CD4-positive, alpha-beta T cell (primary cell): ENCODE results near the gene TC2N. TPM values are rescaled to one million over a fixed set of nuclear protein-coding genes. Genes with fewer than 3 reads are reported as not detected.

Source experiments
- ATAC-seq: fragments of 200-7000 bp; cut with Tn5 transposase; one replicate; pipeline ENCODE4 v1.10.0; 2022; ENCODE audit warnings: mild to moderate bottlenecking; ENCODE audit not compliant: poor library complexity
- CTCF ChIA-PET: fragments of 350-600 bp; sonication (Branson Sonifier 250); formaldehyde crosslinking; loops from one replicate; lab custom pipeline; 2021; ENCODE audit warnings: antibody characterized with exemption, inconsistent platforms; lab: Charles Lee
- POLR2A ChIA-PET: fragments of 350-600 bp; sonication (Branson Sonifier 250); formaldehyde crosslinking; loops from one replicate; lab custom pipeline; 2021; ENCODE audit warnings: antibody characterized with exemption, inconsistent platforms; lab: Charles Lee
- DNase-seq, 14 experiments: peaks; one replicate each; pipeline ENCODE4 v3.0.0-alpha.2; 2013 to 2020; ENCODE audit warnings: mixed read lengths in 2 of 14
- H3K27ac ChIP-seq, 2 donors: one replicate each; pipeline versions ENCODE4 v1.5.1 to v1.7.0; 2013; ENCODE audit warnings: low read length in 2 of 2, low read depth in 1 of 2, mild to moderate bottlenecking in 1 of 2
- H3K27me3 ChIP-seq, 2 experiments: 1 replicate in 1 of 2; 2 replicates in 1 of 2; pipeline versions ENCODE4 v1.6.1 to v1.7.0; 2013; ENCODE audit warnings: low read length in 2 of 2, control low read depth in 1 of 2, mild to moderate bottlenecking in 1 of 2, moderate library complexity in 1 of 2; ENCODE audit not compliant: insufficient read depth in 2 of 2, control insufficient read depth in 1 of 2
- H3K36me3 ChIP-seq: one replicate; pipeline ENCODE4 v1.6.1; 2013; ENCODE audit warnings: low read length, control low read depth; ENCODE audit not compliant: insufficient read depth
- H3K4me1 ChIP-seq: one replicate; pipeline ENCODE4 v1.6.1; 2013; ENCODE audit warnings: low read length, control low read depth; ENCODE audit not compliant: insufficient read depth
- H3K4me3 ChIP-seq: one replicate; pipeline ENCODE4 v1.5.1; 2013; ENCODE audit warnings: mild to moderate bottlenecking, low read length, moderate library complexity
- H3K9me3 ChIP-seq, 2 experiments: 1 replicate in 1 of 2; 2 replicates in 1 of 2; pipeline versions ENCODE4 v1.6.1 to v1.7.0; 2013; ENCODE audit warnings: low read length in 2 of 2, mild to moderate bottlenecking in 2 of 2, control low read depth in 1 of 2, moderate library complexity in 1 of 2; ENCODE audit not compliant: control insufficient read depth in 1 of 2, insufficient read depth in 1 of 2
- H3K27ac Mint-ChIP-seq: one replicate; pipeline ENCODE4 v1.8.0; 2020; ENCODE audit warnings: mixed read lengths
- H3K27me3 Mint-ChIP-seq: one replicate; pipeline ENCODE4 v1.8.0; 2021; ENCODE audit warnings: mixed read lengths
- H3K36me3 Mint-ChIP-seq: one replicate; pipeline ENCODE4 v1.8.0; 2021; ENCODE audit warnings: low read depth, mixed read lengths
- H3K4me1 Mint-ChIP-seq: one replicate; pipeline ENCODE4 v1.8.0; 2021; ENCODE audit warnings: low read depth, mixed read lengths
- H3K4me3 Mint-ChIP-seq: one replicate; pipeline ENCODE4 v1.8.0; 2020; ENCODE audit warnings: mild to moderate bottlenecking, mixed read lengths
- H3K9me3 Mint-ChIP-seq: one replicate; pipeline ENCODE4 v1.8.0; 2020; ENCODE audit warnings: mixed read lengths
- intact Hi-C, 2 experiments: fragments of 100-400 bp; cut with DNase I in 1 of 2; cut with micrococcal nuclease in 1 of 2; formaldehyde crosslinking; loops; one replicate each; pipeline versions ENCODE4 v1.15.1 to v1.9.0; 2023 to 2025; cut with DNase I, micrococcal nuclease
- total RNA-seq, 174 experiments: library from RNA in 2 of 174; stranded (reverse) in 2 of 174; gene quantifications; one replicate each; pipeline ENCODE4 v1.2.3 and lab custom pipeline; 2021 to 2026
- TF ChIP-seq, protein P1 (sequence below): fragments of 200-600 bp; IDR thresholded peaks from one replicate; pipeline ENCODE4 v1.8.0; 2022; ENCODE audit warnings: antibody characterized with exemption, mild to moderate bottlenecking

Gene TC2N
- total RNA-seq, 2 experiments from 2014 or later = 129 to 138 TPM

DNA sequence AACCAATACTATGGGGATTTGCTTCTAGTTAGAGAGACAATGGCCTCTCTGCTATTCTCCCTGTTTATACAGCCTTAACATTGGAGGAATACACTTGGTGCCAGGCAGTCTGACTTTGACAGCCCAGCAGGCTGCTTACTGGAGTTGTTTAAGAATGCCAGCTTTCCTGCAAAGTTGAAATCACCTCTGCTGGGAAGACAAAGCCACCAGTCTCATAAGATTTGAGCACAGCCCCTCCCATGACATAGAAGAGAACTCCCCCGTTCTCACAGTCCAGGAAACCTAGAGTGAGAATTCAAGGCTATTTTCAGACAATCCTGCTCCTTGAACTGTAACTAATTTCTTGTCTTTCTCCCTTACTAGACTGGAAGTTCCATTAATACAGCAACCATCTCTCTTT lies 114.4 kb downstream of the TC2N start:
- TF ChIP-seq, protein P1, sequence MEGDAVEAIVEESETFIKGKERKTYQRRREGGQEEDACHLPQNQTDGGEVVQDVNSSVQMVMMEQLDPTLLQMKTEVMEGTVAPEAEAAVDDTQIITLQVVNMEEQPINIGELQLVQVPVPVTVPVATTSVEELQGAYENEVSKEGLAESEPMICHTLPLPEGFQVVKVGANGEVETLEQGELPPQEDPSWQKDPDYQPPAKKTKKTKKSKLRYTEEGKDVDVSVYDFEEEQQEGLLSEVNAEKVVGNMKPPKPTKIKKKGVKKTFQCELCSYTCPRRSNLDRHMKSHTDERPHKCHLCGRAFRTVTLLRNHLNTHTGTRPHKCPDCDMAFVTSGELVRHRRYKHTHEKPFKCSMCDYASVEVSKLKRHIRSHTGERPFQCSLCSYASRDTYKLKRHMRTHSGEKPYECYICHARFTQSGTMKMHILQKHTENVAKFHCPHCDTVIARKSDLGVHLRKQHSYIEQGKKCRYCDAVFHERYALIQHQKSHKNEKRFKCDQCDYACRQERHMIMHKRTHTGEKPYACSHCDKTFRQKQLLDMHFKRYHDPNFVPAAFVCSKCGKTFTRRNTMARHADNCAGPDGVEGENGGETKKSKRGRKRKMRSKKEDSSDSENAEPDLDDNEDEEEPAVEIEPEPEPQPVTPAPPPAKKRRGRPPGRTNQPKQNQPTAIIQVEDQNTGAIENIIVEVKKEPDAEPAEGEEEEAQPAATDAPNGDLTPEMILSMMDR = no peak
- no peak overlapping the region for H3K4me3 Mint-ChIP-seq
- peaks cover 6% of the 10 kb centered on the region for H3K36me3 Mint-ChIP-seq
- ChIA-PET CTCF (no interaction called here), POLR2A (no interaction called here)
- no peaks in the 10 kb centered on the region for H3K9me3 Mint-ChIP-seq
- no peak overlapping the region for H3K27ac ChIP-seq
- H3K4me1 Mint-ChIP-seq = no peaks in the 10 kb centered on the region
- H3K27me3 Mint-ChIP-seq = no peaks in the 10 kb centered on the region
- intact Hi-C loops = no loop called here
- no peaks in the 10 kb centered on the region for H3K9me3 ChIP-seq
- DNase-seq = no peak
- H3K4me1 ChIP-seq = no peaks in the 10 kb centered on the region
- no peaks in the 10 kb centered on the region for H3K27me3 ChIP-seq
- ATAC-seq = no peak
- no peak overlapping the region for H3K27ac Mint-ChIP-seq
- no peaks in the 10 kb centered on the region for H3K36me3 ChIP-seq
- no peak overlapping the region for H3K4me3 ChIP-seq

DNA sequence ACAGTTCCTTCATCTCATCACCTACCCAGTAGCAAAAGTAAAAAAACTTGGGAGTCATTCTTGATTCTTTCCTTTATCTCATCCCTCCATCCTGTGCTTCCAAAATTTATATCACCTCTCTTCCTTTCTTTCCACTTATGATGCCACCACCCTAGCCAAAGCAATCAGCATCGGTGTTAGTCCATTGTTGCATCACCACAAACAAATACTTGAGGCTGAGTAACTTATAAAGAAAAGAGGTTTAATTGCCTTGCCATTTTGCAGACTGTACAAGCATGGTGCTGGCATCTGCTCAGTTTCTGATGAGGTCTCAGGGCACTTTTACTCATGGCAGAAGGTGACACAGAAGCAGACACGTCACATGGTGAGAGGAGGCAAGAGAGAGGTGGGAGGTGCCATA lies 115.6 kb downstream of the TC2N start:
- Mint-ChIP-seq H3K27me3 (no peaks in the 10 kb centered on the region), H3K4me3 (no peak overlapping the region), H3K36me3 (no peaks in the 10 kb centered on the region), H3K27ac (no peak overlapping the region), H3K4me1 (no peaks in the 10 kb centered on the region), H3K9me3 (no peaks in the 10 kb centered on the region)
- no peak for ATAC-seq
- ChIA-PET CTCF (no interaction called here), POLR2A (no interaction called here)
- Histone ChIP-seq H3K4me1 (no peaks in the 10 kb centered on the region), H3K4me3 (no peak overlapping the region), H3K9me3 (no peaks in the 10 kb centered on the region), H3K27ac (no peak overlapping the region), H3K36me3 (no peaks in the 10 kb centered on the region), H3K27me3 (no peaks in the 10 kb centered on the region)
- no peak for DNase-seq
- intact Hi-C loops = no loop called here
- TF ChIP-seq, protein P1 = no peak

DNA sequence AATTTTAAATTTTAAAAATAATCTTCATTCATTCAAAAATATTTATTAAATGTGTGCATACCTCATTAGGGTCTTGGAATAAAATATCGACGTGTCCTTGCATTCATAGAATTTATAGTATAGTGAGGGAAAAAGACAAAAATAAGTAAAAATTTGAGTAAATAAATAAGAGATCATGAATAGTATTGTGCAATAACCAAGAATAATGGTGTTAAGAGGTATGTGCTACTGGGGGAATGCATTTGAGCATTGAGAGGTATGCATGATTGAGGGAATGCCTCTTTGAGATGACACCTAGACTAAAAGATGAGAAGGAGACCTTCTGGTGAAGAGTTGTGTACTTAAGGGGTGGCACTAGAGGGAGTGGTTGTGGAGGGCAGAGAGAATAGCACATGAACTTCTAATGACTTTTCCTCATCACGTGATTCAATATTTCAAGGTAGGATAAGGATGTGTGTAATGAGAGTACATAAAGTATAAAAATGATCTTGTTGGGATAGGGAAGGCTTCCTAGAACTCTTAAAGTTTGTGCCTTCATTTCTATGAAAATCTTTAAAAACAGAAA lies 116.6 kb downstream of the TC2N start:
- Histone ChIP-seq H3K9me3 (no peaks in the 10 kb centered on the region), H3K36me3 (no peaks in the 10 kb centered on the region), H3K27me3 (no peaks in the 10 kb centered on the region), H3K27ac (no peak overlapping the region), H3K4me1 (no peaks in the 10 kb centered on the region), H3K4me3 (no peak overlapping the region)
- TF ChIP-seq, protein P1 = no peak
- Mint-ChIP-seq H3K4me3 (no peak overlapping the region), H3K9me3 (no peaks in the 10 kb centered on the region), H3K27me3 (no peaks in the 10 kb centered on the region), H3K36me3 (no peaks in the 10 kb centered on the region), H3K27ac (no peak overlapping the region), H3K4me1 (no peaks in the 10 kb centered on the region)
- ChIA-PET POLR2A (no interaction called here), CTCF (no interaction called here)
- intact Hi-C loops = no loop called here
- no peak for DNase-seq
- ATAC-seq = no peak
